Islet precursor cell (in vitro differentiated cells): ENCODE data around the gene KLHL30.

Source experiments
- DNase-seq: peaks from one replicate; pipeline ENCODE4 v3.0.0-alpha.2; 2018

The KLHL30 gene

GRCh38 chr2:238121511-238122286 lies 16.8 kb upstream of the KLHL30 start:
- DNase-seq: no peak

GRCh38 chr2:238122287-238123217 lies 15.9 kb upstream of the KLHL30 start:
- no peak for DNase-seq

GRCh38 chr2:238123218-238123971 lies 15.1 kb upstream of the KLHL30 start:
- no peak for DNase-seq

- no peak for DNase-seq
Measured at GRCh38 chr2:238123991-238124470, 14.4 kb upstream of the KLHL30 start.

- DNase-seq: no peak
Measured at GRCh38 chr2:238124488-238125126, 13.9 kb upstream of the KLHL30 start.

- no peak for DNase-seq
Measured at GRCh38 chr2:238125127-238125885, 13.2 kb upstream of the KLHL30 start.

- DNase-seq: no peak
Measured at GRCh38 chr2:238126338-238126737, 12.1 kb upstream of the KLHL30 start.

GRCh38 chr2:238126775-238127164 lies 11.7 kb upstream of the KLHL30 start:
- DNase-seq: no peak

GRCh38 chr2:238127165-238128060 lies 11.1 kb upstream of the KLHL30 start:
- DNase-seq: no peak

- DNase-seq: no peak
Measured at GRCh38 chr2:238128061-238128440, 10.4 kb upstream of the KLHL30 start.

- DNase-seq: peak; percentile 56
Measured at GRCh38 chr2:238128534-238129001, 9.9 kb upstream of the KLHL30 start.

GRCh38 chr2:238129166-238130010 lies 9.1 kb upstream of the KLHL30 start:
- peak; percentile 48 for DNase-seq

- peak; percentile 47 for DNase-seq
Measured at GRCh38 chr2:238130111-238130695, 8.3 kb upstream of the KLHL30 start.

- peak; percentile 52 for DNase-seq
Measured at GRCh38 chr2:238130696-238131628, 7.5 kb upstream of the KLHL30 start.

- peak; percentile 49 for DNase-seq
Measured at GRCh38 chr2:238131761-238132462, 6.6 kb upstream of the KLHL30 start.

GRCh38 chr2:238132463-238133450 lies 5.7 kb upstream of the KLHL30 start:
- DNase-seq: peak; percentile 38
